ENCODE measurements around the gene CHPT1.
"Not testable (repeated sequence)": the region's sequence is repeated elsewhere in the genome, so short reads cannot be mapped to it uniquely, and the experiment has no call there.

The CHPT1 gene

DNA sequence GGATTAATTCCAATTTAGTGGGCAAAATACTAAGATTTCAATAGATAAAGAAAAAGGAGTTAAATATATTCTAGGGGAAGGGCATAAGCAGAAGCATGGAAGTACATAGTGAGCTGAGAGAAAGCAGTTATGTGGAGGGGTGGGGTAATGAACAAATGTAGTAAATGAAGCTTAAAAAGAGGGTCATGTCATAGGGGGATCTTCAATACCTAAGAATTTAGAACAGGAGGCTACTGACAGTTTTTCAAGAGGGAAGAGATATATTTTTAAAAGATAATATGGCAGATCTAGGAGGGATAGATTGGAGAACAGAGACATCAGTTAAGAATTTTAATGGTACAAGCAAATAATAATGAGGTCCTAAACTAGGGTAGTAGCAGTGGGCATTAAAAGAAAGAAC, 32.4 kb downstream of the CHPT1 start:
- no peak for DNase-seq

DNA sequence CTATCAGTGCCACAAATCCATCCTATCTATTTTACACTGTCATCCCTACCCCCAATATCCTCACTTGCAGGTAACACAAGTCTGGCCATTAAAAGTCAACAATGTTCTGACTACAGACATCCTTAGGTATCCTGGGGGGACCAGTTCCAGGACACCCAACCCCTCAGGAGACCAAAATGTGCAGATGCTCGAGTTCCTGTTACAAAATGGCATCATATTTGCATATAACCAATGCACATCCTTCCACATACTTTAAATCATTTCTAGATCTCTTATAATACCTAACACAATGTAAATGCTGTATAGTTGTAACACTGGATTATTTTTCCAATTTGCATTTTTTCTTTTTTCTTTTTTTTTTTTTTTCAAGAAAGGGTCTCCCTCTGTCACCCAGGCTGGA, 34.9 kb downstream of the CHPT1 start:
- DNase-seq = no peak

DNA sequence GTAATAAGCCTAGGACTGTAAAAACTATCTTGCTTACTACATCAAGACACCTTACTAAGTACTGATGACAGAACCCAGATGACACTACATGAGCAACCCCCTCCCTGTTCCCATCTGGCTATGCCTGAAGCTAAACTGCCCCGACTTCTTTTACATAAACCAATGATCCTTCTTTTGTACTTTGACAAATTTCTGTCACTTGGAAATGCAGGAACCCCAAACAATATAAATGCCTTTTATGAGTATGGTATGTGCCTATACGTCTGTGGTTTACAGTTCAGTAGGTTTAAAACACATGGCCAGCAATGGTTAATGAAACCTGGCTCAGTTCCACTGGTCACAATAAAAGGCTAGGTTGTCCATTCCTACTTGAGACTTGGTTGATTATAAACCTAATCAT, 35.7 kb downstream of the CHPT1 start:
- no peak for DNase-seq

DNA sequence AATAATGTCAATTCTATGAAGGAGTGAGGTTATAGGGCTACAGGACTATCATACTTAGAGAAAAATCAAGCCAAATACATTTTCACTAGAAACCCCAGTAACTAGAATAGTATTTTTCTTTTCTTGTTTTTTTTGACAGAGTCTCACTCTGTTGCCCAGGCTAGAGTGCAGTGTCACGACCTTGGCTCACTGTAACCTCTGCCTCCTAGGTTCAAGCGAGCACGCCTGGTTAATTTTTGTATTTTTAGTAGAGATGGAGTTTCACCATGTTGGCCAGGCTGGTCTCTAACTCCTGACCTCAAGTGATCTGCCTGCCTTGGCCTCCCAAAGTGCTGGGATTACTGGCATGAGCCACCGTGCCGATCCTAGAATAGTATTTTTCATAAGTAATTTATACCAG, 37.0 kb downstream of the CHPT1 start:
- DNase-seq = not testable (repeated sequence)

DNA sequence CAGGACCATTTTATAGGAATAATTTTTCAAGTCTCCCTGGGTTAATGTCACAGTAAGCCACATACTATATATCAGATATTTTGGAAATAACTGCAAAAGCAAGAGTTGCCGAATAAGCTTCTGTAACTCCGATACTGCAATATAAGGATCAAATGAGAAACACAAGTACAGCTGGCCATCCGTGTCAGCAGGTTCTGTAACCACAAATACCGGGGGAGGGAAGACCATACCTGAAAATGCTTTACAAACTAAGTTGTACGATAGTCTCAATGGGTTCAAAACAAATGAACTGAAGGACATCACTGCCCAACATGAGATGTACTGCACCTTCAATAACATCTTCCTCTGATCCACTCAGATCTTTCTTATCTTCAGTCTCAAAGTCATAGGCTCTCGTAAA, 40.0 kb downstream of the CHPT1 start:
- DNase-seq = no peak

DNA sequence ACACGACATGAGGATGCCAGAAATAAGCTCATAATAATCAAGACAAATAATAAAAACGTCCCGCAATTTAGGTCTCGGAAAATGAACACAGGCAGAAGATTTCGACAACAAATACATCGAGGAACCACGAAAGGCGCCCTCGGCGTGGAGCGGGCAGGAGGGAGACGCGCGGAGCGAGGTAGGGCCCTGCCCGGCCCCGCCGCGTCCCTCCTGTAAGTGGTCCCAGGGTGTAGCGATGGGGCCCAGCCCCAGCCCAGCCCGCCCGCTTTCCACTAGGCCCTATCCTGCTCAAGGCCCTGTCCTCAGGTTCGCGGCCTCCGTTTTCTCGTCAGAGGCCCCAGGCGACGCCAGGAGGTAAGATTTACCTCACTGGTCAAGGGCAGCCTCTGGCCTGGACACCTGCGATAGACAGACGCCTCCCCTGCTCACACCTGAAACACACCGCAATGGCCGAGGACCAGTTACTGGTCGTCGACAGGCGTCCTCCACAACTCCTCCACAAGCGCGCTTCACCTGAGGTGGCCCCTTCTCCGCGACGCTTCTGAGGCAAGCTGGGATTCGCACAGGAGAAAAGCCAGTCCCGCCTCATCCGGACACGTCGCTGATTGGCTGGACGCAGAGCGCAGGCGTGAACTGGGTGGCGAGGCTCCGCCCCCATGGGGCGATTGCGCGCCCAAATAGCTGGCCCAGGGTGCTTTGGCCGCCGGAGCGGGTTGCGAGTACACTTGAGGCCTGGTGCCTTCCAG, 41.7 kb downstream of the CHPT1 start, which contains the start of gene SYCP3:
SYCP3 (minus strand) TSS at position 543 of the 746 bp plus-strand sequence. CDS start 1,527 bp downstream, outside the sequence.
- no peak for DNase-seq

DNA sequence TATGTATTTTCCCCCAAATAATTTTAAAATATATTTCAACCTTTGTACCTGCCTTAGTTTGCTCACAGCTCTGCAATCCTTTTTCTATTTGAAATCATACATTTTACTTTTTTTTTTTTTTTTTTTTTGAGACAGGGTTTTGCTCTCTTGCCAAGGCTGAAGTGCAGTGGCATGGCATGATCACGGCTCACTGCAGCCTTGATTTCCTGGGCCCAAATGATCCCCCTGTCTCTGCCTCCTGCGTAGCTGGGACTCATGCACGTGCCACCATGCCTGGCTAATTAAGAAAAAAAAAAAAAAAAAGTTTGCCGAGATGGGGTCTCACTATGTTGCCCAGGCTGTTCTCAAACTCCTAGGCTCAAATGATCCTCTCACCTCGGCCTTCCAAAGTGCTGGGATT, 43.1 kb downstream of the CHPT1 start:
- no peak for DNase-seq

DNA sequence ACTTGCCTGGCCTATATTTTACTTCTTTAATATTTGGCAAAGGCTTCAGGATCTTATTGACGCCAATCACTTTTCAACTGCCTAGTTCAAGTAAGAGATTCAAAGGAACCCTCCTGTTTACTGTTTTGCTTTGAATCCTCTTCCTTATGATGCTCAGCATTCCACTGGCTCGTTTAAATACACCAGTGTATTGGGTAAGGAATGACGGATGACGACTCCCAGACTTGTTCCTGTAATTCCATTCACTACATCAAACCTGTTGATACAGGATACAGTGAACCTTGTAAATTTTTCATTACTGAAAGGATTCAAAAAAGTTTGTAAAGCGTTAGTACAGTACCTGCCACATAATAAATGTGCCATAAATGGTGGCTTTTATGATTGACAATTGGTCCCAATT, 43.5 kb downstream of the CHPT1 start:
- no peak for DNase-seq

DNA sequence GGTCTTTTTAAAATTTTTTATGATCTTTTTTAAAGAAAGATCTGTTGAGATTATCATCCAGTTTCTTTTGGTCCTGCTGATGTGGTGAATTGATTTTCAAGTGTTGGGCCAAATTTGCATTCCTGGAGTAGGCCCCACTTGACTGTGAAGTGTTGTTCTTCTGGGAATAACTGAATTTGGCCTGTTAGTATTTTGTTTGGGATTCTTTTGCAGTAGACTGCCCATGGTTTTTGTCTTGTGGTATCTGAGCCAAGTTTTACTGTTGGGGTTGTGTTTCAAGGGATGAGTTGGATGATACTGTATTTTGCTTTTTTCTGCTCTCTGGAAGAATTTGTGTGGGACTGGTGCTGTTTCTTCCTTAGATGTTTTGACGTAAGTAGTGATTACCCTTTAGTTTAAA, 45.8 kb downstream of the CHPT1 start:
- DNase-seq = no peak

DNA sequence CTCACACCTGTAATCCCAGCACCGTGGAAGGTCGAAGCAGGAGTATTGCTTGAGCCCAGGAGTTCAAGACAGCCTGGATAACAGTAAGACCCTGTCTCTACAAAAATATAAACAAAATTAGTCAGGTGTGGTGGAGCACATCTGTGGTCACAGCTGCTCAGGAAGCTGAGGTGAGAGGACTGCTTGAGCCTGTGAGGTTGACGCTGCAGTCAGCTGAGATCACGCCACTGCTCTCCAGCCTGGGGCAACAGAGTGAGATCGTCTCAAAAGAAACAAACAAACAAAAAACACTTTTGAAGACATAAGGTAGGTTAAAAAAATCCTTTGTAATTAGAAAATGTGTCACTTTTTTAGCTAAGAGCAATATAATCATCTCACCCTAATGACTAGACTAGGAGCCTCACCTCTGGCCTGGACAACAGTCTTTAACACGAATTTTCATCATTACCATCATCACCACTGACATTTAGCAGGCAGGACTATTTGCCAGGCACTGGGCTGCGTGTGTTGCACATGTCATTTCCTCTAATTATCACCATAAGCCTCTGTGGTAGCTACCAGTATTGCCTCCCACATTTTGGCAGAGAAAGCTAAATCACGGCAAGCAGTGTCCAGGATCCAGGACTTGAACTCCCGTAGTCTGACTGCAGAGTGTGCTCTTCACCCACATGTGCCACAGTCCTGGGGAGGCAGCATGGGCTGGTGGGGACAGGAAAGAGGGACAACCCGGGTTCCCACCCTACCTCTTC, 46.5 kb downstream of the CHPT1 start:
- DNase-seq = no peak

DNA sequence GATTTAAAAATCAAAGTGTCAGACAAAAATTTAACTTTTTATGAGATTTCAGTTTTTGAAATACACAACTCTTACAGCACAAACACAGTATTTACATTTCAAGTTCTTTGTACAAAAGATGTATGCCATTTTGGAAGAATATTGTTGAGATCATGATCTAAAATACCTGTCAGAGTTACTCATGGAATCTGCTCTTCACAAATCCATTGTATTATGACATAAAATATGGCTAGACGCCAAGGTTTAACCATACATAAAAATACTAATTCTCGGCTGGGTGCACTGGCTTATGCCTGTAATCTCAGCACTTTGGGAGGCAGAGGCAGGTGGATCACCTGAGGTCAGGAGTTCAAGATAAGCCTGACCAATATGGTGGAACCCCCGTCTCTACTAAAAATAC, 48.0 kb downstream of the CHPT1 start:
- no peak for DNase-seq

DNA sequence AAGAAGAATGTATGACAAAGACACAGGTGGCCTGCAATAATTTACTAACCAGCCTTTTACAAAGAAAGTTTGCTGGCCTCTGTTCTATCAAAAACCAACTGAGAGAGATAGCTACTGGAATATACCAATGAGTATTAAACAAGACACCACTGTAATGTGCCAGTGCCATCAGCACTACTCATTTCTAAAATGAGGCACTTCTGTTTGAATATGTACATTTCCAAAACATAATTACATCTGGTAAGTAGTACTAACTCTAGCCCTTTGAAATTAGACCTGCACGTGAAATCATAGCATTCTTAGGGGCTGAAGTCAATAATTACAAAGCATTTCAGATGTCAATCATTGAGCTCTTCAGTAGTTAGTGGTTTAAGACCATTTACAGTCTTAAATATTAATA, 48.8 kb downstream of the CHPT1 start:
- DNase-seq = no peak

DNA sequence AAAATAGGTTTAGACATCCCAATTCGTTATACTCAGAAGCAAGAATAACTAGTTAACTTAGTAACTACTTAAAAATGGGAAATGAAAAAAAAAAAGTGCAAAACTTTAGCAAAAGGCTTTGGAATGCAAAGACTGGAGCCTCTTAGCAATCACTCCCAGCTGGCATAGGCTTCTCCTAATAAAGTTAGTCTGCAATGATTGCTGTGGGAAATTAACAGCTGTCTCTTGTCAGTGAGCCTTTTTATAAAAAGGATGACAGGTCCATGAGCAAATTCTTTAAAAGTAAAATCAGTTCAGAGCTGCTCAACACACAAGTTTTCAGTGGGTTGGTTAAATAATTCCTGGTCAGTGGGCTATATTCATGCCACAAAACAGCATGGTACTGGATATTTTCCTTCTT, 49.2 kb downstream of the CHPT1 start:
- no peak for DNase-seq

DNA sequence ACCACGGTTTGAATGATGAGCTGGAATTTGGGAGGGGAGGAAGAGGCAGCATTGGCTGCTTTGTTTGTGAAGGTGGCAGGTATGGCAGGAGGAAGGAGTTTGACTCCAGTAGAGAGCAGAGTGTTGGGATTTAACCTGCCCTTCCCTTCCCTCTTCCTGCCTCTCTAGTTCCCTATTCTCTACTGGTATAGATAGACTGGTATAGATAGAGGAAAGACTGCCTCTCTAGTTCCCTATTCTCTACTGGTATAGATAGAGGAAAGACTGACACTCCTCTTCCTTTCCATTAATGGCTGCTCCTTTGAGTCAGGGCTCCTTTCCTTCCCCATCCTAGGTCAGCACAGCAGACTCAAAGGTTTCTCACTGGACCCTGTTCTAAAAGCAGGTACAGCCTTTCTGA, 50.3 kb downstream of the CHPT1 start:
- no peak for DNase-seq

DNA sequence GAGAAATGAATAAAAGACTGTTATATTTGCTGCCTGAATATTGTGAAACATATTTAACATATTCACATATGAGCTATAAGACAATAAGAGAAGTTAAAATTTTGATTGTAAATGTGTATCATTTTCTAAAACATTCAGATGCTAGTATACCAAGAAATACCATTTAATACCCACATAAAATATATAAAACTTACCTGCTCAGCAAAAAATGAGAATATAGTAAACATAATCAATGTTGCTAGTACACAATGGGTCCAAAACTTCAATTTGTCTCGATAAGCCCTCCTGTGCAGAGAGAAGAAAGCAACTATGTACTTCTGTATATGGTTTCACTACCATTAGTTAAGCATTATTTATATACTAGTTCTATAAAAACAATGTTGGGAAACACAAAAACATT, 51.5 kb downstream of the CHPT1 start:
- DNase-seq = no peak

DNA sequence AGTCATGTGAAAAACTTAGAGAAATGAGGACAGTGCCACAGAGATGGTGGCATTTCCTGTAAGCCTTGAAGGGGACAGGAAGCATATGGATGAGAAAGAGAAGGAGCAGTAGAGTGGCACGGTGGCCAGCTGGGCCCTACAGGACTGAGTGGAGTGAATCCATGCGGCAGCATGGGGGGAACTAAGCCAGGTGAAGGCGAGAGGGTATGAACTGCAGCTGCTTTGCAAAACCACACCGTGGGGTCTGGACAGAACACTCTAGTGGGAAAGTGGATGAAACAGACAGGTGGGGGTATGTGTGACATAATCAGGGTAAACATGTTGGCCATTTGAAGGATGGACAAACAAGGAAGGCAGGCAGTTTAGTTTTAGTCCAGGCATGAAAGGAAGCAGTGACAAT, 52.2 kb downstream of the CHPT1 start:
- DNase-seq = no peak

DNA sequence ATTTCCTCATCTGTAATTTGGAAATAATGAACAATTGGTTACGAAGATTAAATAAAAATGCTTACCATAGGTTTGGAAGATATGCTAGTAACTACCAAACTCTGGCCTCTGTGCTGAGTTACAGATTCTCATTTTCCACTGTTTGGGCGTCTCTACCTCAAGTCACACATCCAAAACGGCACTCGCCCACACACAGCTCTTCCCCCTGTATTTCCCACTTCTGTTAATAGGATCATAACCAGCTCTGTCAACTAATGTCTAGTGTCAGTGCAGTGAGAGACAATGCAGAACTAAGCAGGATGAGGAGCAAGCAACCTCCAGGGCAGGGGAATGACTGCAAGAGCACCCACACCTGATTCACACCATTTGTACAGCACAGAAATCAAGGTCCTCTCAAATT, 52.7 kb downstream of the CHPT1 start:
- no peak for DNase-seq

DNA sequence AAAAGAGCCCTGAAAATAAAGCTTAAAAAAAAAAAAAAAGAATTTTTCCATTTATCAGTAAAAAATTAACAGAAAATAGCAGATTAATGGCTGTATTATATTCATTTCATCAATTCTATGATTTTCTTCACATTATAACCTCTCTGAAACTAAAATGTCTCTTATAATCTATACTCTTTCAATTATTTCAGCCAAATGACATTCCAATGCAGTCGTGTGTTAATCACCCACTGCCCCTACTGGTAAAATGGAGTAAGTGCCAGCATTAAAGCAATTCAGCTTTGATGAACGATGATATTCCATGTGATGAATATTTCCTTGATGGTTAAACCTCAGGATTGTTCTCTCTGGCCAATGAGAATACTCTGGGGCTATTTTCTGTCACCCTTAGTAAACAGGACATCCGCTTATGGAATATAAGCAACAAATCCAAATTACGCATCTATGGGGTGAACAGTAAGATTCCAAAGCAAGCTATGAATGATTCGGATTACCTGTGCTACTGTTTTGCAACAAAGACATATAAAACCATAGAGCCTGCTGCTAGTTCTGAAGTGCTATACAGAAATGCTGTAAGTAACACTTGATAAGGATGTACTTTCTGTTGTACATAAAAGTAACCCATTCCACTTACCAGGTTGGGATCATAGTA, 62.1 kb downstream of the CHPT1 start:
- DNase-seq = peak; percentile 38

DNA sequence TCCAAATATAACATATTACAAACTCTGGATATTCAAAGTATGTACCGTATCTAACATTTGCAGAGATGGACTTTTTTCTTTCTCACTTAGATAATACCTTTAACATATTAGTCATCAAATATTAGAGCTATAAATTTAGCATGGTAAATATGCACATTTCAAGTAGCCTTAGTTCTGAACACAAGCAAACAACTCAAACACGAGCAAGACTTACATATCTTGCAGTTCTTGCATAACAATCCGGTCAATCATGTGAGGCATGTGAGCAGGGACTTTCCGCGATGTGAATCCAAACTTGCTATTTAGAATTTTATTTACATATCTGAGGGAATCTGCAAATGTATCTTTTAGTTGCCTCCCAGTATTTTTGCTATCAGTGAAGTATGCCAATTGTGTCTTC, 63.9 kb downstream of the CHPT1 start:
- no peak for DNase-seq

DNA sequence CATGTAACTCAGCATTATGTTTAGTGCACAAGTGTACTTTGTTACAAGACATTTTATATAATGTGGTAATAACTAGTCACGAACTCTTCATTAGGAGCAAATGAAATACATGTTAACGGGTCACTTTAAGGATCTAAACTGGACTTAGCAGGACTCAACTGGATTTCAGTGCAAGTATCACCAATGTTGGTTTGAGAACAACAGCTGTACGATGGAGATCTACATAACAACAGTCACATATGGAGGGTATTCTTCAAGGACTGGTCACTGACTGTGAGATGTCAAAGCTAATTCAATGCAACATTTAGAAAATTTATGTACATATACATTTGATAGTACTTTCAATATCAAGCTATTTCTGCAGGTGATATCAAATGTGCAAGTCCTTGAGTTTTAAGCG, 64.3 kb downstream of the CHPT1 start:
- DNase-seq = no peak

DNA sequence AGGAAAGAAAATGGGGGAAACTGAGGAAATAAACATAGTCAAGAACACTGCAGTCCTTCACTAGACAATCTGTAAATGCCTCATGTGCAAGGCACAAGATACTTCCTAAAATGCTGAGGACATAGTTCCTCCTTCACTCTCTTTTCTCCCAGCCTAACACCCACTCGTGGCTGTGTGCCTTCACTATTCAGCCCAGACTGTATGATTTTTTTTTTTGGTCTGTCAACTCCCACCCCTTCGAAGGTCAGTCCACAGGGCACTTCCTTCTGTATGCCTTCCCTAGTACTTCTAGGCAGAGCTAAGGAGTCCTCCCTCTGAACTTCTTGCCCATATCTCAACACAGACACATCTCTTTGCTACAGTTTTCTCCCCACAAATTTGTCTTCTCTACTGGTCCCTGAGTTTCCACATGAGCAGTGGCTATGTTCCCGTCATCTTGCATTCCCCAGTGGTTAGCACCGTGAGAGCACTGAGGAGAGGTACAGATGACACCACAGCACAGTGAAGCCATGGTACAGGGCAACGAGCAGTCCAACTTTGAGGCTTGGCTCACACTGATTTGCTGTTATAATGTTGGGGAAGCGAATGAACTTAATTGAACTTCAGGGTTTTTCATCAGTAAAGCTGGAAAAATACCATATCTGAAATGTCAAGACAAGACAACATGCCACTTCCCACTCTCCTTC, 65.9 kb downstream of the CHPT1 start:
- no peak for DNase-seq

DNA sequence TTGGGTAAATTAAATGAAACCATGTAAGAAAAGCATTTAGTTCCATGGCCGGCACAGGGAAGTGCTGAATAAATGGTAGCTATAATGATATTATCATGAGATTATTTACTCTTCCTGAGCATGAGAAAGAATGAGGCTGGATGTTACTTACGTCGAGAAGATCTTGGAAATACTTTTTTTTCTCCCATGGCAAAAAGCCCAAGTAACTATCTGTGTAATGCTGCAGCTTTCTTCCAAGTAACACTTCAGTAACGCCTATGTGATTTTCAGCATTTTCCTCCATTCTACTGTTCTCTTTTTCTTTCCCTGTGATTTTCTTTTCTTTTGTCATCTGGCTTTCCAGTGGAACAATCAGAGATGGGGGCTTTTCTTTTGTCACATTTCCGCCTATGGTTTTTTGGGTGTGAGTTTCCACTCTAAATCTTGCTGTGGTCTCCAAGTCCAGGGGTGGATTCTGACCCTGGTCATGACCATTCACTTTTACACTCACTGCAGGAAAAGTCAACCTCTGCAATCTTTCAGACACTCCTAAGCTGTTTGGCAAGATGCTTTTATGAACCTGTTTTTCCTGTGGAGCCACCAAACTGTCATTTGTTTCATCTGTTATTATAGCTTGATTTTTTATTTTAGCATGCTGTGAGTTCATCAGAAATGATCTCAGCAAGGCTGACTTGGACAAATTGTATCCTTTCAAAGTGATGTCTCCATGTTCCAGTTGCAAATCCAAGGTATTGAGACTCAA, 66.8 kb downstream of the CHPT1 start:
- DNase-seq = no peak

DNA sequence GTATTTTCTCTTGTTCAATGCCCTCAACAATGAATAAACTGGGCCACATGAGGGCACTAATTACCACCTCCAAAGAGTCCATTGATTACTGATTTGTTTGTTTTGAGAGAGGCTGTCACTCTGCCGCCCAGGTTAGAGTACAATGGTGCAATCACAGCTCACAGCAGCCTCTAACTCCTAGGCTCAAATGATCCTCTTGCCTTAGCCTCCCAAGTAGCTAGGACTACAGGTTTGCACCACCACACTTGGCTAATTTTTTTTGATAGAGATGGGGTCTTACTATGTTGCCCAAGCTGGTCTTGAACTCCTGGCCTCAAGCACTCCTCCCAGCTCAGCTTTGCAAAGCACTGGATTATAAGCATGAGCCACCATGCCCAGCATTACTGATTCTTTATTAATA, 70.1 kb downstream of the CHPT1 start:
- DNase-seq = no peak

Data from HCEC 1CT (cell line).